ENCODE measurements around the gene FOXP4.

DNA sequence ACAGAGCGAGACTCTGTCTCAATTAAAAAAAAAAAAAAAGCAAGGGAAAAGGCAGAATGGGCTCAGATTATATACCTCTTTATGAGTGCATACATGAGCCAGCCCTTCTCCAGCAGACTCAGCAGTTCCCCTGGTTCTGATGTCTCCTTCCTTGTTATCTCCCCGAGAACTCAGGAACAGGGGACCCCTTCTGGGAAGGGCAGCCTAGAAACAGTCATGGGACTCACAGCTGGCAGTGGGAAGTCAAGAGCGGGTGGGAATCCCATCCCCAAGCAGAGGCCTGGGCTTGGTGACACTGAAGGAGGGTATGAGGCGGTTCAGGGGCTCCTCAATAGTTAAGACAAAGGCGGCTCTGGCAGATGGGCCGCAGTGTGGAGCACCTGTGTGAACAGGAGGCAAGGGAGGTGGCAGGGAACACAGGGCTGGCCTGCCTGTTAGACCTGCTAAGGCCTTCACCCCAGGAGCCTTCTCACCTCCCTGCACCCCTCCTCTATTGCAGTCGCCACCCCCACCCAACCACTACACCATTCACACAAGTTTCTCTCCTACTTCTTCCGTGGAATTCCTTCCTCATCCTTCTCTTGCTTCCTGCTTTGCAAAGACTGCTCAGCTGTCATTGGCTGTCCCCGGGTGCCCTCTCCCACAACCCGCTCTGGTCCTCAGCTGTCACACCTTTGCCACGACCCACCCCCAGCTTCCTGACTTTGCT is 62.4 kb downstream of the FOXP4 start:
- TF ChIP-seq, protein P1, sequence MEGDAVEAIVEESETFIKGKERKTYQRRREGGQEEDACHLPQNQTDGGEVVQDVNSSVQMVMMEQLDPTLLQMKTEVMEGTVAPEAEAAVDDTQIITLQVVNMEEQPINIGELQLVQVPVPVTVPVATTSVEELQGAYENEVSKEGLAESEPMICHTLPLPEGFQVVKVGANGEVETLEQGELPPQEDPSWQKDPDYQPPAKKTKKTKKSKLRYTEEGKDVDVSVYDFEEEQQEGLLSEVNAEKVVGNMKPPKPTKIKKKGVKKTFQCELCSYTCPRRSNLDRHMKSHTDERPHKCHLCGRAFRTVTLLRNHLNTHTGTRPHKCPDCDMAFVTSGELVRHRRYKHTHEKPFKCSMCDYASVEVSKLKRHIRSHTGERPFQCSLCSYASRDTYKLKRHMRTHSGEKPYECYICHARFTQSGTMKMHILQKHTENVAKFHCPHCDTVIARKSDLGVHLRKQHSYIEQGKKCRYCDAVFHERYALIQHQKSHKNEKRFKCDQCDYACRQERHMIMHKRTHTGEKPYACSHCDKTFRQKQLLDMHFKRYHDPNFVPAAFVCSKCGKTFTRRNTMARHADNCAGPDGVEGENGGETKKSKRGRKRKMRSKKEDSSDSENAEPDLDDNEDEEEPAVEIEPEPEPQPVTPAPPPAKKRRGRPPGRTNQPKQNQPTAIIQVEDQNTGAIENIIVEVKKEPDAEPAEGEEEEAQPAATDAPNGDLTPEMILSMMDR (IDR thresholded peaks at IDR 0.05) = no peak
- no peak for TF ChIP-seq POLR2A (IDR thresholded peaks at IDR 0.05)

Measured in thyroid gland (tissue), 4 donors.